IPS DF 4.7 (cell line): ENCODE results near the gene KRT35.
"Not testable (repeated sequence)": the region's sequence is repeated elsewhere in the genome, so short reads cannot be mapped to it uniquely, and the experiment has no call there.

Experiments used
- DNase-seq: peaks from one replicate; pipeline ENCODE4 v3.0.0-alpha.2; 2013; ENCODE audit warnings: low spot score; ENCODE audit errors: extremely low read depth

KRT35 gene

DNA sequence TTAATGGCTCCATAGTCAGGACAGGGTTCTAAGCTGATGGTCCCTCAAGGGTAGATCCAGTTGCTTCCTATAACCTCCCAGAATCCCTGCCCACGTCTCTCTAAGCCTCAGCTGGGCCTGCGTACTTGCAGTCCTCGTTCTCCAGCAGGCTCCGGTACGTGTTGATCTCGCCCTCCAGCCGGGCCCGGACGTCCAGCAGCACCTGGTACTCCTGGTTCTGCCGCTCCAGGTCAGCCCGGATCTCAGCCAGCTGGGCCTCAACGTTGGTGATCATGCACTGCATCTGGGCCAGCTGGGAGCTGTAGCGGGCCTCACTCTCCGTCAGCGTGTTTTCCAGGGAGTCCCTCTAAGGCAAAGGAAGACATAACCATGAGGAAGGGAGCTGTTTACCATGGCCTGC is 18.2 kb downstream of the KRT35 start:
- no peak for DNase-seq

DNA sequence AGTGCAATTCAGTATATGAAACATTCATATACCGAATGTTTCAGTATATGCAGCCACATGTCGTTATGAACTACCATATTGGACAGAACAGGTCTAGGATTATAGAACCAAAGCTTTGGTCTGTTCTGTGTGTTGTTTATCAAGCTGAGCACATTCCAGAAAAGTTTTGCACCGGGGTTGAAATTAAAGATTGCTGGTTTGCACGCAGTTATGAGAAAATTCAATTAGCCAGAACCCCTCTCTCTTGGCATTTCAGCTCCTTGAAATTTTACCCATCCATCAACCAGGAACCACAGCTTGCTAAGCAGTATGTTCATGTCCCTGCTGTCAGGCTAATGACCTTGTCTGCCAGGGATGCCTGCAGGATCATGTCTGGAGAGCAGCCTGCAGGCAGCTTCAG is 23.3 kb downstream of the KRT35 start:
- no peak for DNase-seq

DNA sequence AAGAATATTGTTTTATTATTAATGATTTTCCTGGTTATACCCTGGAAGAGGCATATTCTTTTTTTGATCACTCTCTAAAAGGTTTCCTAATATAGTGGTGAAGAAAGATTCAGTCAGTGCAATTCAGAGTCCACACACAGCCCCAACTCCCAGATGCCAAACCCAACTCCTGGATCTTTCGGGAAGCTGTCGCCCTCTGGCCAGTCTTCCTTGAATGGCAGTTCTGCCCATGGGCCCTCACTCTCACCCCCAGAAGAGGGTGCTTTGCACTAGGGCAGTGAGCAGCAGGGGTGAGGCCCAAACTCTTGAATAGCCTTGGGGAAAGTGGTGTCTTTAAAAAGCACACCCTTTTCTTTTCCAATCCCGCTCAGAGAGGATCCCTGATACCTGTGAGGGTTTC is 24.7 kb downstream of the KRT35 start:
- DNase-seq, result no peak

DNA sequence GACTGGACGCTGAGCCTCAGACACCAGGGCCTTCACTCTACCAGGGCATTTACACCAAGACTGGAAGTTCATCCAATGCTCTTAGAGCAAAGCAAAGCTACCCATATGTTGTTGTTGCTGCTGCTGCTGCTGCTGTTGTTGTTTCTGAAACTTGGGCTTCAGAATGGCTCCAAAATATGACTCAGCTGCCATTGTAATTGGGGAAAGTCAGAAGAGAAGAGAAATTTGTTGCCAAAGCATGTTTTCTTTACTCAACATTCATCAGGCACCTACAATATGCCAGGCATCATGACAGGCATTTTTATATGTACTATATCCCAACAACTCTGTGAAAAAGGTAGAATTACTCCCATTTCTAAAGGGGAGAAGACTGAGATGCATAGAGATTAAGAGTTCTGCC is 25.7 kb downstream of the KRT35 start:
- DNase-seq, result no peak

DNA sequence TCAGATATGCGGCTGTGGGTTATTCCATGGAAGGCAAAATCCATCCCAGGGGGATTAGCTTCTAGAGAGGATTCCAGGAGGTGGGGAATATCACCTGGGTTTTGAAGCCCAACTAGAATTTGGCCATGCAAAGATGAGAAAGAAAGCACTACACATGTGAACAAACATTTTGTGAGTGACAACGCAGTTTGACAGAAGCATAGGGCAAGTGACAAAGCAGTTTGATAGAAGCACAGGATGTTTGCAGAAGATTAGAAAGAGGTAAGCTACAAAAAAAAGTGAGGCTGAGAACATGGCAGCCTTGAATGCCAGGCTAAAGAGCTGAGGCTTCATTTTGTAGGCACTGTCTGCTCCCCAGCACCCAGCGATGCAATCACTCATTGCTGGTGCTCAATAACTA is 27.9 kb downstream of the KRT35 start:
- no peak for DNase-seq

DNA sequence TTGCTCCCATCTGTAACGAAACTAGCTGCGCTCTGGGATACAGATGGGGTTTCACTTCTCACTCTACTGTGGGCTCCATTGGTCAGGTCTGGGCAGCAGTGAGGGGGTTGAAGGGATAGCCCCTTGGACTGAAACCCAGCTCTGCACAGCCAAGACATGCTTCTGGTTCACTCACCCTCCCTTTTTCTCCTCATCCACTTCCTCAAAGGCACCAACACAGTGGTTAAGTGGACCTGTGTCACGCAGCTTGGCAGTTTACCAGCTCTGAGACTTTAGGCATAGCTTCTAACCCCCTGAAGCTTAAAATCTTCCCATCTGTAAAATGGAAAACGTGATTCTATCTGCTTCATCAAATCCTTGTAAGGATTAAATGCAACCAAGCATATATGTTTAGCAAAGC is 28.7 kb downstream of the KRT35 start:
- DNase-seq, result no peak

DNA sequence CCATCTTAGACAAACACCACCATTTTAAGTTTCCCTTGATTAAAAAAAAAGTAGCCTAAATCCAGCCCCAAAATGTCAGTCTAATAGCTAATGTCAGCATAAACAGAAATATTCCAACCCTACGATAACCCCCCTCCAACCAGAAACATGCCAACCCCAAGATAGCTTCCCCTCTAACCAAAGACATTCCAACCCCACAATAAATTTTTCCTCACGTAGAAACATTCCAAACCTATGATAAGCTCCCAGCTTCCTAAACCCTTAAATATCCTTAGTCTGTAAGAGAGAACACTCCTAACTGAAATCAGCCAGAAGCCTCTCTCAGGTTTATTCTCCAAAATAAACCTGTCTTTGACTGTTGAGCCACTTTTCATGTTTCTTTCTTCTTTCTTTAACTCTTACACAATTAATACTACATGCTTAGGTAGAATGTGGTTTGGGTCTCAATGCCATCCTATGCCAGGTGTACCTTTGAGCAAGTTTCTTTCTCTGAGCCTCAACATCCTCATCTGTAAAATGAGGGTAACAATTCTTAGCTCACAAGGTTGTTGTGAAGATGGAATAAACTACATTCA is 29.7 kb downstream of the KRT35 start:
- no peak for DNase-seq

DNA sequence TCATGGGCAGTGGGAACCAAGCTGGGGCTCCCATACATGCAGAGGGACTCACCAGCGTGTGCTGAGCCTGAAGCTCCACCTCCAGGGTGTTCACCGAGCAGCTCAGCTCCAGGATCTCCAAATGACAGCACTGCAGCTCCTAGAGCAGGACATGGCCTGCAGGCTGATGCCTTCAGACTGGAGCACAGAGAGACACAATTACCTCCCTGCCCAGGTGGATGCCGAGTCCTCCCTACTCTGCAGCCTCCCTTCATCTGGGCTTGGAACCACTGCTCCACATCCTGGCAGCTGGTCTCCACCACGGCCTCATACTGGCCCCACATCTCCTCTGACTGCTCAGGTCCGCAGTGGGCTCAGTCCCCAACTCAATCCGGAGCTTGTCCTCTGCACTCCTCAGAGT is 31.9 kb downstream of the KRT35 start:
- DNase-seq, result no peak

DNA sequence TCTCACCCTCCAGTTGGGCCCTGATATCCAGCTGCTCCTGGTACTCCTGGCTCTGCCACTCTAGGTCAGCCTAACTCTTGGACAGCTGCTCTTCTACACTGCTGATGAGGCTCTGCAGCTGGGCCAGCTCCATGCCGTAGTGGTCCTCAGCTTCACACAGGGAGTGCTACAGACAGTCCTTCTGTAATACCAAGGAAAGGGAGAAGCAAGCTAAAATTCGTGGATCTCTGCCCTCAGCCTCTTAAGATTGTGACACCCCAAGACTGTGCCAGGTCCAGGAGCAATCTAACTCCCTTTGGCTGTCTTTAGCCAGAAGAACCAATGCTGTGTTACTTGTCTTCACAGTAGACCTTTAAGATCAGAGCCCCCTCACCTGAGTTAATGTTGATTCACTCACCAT is 32.4 kb downstream of the KRT35 start:
- no peak for DNase-seq

DNA sequence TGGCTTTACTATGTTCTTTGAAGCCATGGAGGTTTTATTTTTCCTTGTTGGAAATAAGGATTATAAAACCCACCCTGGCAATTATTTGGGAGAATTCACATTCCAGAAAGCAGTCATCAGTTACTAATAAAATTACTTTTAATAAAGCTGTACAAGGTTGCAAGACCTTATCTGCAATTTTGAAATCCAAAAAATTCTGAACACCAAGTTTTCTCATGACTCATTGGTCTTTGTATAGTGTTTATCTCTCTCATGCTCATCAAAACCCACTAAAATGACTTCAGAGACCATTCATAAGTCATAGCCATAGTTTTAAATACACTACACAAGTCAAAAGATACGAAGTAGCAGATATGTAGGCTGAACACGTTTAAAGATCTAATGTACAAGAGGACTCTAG is 34.1 kb downstream of the KRT35 start:
- no peak for DNase-seq

DNA sequence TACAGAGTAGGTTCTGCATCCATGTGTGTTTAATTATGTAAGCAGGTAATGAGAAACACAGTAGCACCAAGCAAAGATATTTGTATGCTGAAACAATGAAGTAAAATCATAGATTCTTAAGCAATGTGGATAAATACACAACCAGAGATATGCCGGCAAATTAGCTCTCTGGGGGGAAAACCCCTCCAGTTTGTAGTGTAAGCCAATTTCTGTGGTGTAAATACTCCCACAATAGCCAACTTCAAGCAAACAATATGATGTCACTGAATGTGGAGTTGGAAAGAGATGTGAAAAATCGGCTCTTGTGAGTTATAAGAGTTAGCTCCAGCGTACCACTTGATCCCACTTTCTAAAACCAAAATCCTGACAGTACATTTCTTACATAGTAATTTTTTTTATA is 36.3 kb downstream of the KRT35 start:
- no peak for DNase-seq

DNA sequence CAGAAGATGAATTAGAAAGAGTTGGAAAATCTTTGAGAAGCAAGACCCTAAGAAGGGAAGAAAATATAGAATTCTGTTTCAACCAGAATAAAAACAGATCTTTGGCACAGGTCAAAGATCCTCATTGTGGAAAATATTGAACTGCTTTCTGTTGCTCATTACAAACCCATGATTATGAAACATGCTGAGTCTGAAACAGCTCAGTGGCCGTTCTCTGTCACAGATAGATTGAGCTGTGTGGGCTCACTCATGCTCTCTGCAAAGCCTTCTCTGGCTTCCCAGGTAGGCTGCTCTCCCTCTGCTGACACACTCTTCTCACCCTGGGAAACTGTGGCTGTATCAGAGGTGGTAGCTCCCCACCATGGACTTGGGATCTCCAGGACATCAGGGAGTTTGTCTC is 36.8 kb downstream of the KRT35 start:
- no peak for DNase-seq

DNA sequence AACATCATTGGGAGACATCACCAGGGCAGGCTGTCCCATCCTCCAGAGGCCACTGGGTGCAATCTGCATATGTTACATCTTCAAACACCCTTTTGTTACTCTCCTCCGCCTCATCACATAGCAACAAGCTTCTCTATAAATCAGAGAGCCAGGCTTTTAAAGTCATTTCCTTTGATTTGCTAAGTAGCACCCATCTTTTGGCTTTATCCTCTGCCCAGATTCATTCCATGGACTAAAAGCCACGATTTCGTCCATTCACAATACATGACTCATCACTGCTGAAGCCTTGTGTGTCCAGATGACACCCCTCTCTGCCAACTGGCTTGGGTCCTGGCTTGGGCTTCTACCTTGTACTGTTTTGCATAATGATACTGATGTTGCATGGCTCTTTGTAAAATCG is 38.2 kb downstream of the KRT35 start:
- no peak for DNase-seq

DNA sequence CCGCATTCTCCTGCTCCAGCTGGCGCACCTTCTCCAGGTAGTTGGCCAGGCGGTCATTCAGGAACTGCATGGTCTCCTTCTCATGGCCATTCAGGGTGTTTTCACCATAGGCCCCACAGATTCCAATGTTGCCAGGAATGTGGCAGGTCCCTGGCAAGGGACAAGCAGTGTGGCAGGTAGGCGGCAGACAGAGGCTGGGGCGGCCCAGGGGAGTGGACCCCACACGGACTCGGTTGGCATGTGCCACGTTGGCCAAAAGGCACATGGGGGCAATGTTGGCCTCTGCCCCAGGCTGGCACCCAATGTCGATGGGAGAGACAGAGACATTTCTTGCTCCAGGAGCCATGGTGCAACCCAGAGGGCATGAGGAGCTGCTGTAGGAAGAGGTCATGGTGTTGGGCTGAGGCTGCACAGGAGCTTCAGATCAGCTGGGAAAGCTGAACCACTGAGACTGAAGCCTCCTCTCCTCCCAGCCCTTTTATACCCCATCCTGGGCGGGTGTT is 40.4 kb downstream of the KRT35 start, which contains the start of gene KRT38:
Gene KRT38, minus strand, starts transcription at position 453 of the 503 bp plus-strand sequence. Its CDS starts 62 bp downstream, at position 391.
- DNase-seq, result no peak

DNA sequence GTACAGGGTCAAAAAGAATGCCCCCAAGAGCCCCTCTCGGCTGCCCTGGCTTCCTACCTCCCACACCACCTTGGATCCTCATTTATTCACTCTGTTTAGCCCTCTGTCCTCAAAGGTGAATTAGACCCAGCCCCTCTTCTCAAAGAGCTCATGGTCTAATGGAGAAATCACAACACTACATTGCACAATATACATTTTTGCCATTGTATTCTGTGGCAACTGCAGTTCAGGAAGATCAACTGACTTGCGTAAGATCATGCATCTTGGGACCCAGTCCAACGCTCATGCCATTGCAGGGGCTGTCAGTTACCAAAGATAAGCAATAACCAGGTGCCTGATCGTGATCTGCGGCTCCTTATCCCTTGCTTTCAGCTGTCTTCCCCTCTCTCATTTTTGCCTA is 41.6 kb downstream of the KRT35 start:
- DNase-seq, result no peak

DNA sequence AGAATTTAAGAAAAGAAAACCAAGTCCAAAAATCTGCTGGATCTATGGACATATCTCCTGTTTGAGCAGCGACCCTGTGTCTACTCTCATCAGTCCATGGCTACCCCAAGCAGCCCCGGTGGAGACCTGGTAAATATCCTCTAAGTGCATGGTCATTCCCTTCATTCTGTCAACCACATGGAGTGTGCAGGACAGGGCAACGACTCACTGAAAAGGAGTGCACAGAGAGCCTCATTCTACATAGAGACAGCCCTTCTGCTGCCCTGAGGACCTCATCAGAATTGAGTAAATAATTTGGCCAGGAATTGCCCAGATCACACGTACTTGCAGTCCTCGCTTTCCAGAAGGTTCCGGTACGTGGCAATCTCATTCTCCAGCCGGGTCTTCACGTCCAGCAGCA is 43.2 kb downstream of the KRT35 start:
- DNase-seq, result no peak

DNA sequence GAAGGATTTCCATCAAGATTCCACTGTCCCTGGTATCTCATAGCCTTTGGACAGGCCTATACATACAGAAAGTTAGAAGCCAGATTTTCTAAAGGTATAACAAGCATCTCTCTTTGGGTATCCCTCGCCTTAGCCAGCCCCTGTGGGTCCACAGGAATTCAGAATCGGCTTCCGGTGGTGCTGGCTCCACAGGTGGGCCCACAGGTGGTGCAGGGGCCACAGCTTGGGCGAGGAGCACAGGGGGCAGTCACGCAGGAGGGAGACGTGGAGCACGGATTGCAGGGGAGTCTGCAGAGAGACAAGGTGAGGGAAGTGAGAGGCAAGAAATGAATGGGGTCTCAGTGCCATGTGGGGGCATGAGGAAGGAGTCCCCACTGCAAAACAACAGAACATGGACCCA is 43.7 kb downstream of the KRT35 start:
- no peak for DNase-seq

DNA sequence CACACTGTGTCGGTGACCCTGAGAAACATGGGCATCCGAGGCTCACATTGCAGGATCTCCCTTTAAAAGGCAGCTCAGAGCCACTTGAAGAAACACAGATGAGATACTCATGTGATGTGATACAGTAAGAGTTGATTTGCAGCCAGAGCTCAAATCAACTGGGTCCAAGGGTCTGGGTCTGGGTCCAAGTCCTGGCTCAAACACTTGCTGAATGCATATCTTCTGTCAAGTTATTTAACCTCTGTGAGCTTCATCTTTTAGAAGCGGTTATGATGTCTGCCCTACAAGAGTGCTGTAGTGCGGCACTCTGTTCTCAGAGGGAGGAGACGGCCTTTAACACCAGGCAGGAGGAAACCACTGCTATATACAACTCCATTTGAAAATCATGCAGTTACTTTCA is 46.5 kb downstream of the KRT35 start:
- no peak for DNase-seq

DNA sequence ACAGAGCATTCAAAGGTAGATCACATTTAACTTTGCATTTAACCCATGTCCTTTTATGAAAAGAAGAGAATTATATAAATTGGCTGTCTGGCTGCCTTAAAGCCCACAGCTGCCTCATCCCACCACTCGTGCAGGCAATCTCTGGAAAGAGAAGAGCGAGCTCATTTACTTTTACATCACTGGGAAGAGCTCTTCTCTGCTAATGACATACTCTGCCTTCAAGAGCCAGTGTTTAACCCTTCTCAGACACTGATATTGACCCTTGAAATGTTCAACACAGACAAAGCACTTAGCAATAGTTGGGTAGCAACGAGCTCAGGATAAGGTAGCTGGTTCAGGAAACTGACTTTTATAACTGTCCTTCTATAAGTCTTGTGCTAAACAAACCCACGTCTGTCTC is 46.9 kb downstream of the KRT35 start:
- no peak for DNase-seq

DNA sequence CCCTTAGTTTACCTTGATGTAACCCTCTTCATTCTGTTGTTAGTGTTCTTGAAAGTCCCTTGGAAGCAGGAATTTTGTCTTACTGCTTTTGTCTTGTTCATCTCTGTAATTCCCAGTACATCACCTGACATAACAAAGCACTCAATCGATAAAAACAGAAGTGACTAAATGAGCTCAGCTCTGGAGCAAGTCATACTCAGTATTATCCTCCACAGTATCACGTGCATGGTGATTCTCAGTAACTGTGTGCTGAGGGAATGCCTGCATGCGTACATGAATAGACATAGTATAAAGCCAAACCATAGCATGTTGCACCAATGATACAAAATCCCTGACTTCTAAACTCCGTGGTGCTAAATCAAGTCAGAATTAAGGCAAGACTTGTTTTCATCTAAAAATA is 47.4 kb downstream of the KRT35 start:
- no peak for DNase-seq

DNA sequence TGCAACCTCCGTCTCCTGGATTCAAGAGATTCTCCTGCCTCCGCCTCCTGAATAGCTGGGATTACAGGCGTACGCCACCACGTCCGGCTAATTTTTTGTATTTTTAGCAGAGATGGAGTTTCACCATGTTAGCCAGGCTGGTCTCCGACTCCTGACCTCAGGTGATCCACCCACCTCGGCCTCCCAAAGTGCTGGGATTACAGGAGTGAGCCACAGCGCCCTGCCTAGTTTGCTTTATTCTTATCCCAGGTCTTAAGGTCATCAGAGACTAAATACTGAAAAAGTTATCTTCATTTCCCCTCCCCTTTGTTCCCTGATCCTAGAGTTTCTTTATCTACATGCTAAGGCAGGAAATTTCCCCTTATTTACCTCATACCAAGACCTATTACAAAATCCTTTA is 50.6 kb downstream of the KRT35 start:
- DNase-seq, result not testable (repeated sequence)

DNA sequence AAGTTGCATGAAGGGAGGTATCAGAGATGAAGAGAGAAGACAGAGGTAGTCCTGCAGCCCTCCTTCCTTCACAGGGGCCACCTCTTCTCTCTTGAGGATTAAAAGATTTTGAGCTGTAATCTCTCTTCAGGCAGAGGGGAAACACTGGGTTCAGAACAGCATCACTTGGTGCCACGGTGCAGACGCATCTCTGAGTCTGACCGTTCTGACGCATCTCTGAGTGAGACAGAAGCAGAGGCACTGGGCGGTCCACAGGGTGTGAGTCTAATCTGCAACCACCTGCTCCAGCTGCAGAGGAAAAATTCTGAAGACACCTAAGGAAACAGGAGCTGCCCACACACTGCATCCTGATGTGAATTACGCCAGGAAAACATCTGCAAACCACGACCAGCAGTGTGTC is 51.3 kb downstream of the KRT35 start:
- no peak for DNase-seq

DNA sequence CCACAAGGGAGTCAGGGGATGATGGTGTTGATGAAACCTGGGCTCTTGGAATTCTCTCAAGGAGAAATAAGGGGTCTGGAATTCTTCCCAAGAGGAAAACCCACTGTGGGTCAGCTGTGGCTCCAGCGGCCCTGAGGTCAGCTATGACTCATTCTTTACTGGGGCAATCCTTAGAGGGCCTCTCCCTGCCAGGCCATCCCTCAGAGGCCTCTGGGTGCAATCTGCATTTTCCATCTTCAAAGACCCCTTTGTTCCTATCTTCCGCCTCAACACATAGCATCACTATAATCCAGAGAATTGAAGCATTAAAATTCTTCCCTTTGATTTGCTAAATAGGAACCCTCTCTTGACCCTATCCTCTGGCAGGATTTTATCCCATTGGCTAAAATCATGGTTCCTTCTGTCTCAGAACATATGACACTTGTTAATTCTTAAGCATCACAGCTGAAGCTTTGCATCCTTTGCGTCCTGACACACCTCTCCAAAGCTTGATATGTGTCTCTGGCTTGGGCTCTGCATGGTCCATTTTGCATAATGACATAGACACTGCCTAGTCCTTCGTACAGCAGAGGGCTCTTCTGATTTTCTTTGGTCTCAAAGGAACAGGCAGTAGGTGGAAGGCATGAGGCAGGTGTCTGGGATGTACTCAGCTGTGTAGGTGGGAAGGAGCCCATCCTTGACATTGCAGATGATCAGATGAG is 52.2 kb downstream of the KRT35 start:
- no peak for DNase-seq
